ENCODE data around the gene NARF. TPM values are rescaled to one million over a fixed set of nuclear protein-coding genes. Genes with fewer than 3 reads are reported as not detected.

The NARF gene
- total RNA-seq, 4 donors from 2014 or later = 25.8 to 79.2 (median 59.9) TPM

- Histone ChIP-seq H3K4me1 (peaks cover 0 to 28% (median 8%) of the 10 kb centered on the region in 4 donors), H3K27ac (peak within 1 kb of the TSS; percentile 90 to 96 (median 92)), H3K4me3 (peak within 1 kb of the TSS; percentile 82 to 98 (median 84)), H3K36me3 (no peaks in the 10 kb centered on the region), H3K9me3 (no peaks in the 10 kb centered on the region), H3K27me3 (no peaks in the 10 kb centered on the region)
- 5 to 8% methylated on average over 36 to 65 of the region's 114 CpGs for WGBS, 2 donors
- peak; percentile 84 to 86 for DNase-seq (ENCODE audit: low spot score in 2 of 2)
- TF ChIP-seq POLR2A (IDR thresholded peaks at IDR 0.05) (peak; percentile 89 to 90), CTCF (IDR thresholded peaks at IDR 0.05) (peak in 2 of 5 experiments; percentile 63 to 76), EP300 (IDR thresholded peaks at IDR 0.05) (peak; percentile 22 to 67)
These were observed 60.6 kb downstream of the NARF start, which contains the start of gene FOXK2 for GRCh38 chr17:82518826-82519810. Gene FOXK2, plus strand, starts transcription at chr17:82519732. Its CDS starts 157 bp downstream, at chr17:82519889.

DNA sequence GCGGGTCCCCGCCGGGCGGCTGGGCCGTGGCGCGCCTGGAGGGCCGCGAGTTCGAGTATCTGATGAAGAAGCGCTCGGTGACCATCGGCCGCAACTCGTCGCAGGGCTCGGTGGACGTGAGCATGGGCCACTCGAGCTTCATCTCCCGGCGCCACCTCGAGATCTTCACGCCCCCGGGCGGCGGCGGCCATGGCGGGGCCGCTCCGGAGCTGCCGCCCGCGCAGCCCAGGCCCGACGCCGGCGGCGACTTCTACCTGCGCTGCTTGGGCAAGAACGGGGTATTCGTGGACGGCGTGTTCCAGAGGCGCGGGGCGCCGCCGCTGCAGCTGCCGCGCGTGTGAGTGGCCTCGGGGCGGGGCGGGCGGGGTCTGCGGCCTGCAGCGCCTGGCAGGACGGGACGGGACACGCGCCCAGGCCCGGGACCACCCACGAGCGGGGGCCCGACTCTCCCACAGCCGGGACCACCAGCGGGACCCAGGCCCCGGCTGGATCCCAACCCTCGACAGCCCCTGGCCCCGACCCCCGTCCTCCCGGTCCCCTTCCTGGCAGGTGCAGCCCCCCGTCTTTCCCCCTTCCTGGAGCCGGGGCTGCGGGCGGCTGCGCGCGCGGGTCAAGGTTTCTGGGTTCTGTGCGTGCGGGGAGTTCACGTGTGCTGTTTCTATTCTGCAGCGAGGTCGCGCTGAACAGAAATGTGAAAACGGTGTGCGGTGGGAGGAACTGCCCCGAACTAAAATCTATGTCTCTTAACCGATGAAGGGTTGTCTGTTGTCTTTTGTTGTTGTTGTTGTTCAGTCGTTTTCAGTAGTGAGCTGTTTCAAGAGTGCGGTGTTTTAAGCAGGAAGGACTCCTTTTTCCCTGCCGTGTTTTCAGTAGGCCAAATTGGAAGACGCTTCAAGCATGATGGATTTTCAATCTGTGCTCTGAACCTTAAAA is 61.7 kb downstream of the NARF start:
- H3K27ac ChIP-seq = peak overlapping the region; percentile 83 to 92 (median 88)
- TF ChIP-seq EP300 (IDR thresholded peaks at IDR 0.05) = peak in 1 of 2 donors; percentile 9
- no peak for TF ChIP-seq POLR2A (IDR thresholded peaks at IDR 0.05)
- H3K27me3 ChIP-seq = no peaks in the 10 kb centered on the region
- H3K4me1 ChIP-seq = peaks cover 0 to 39% (median 16%) of the 10 kb centered on the region in 4 donors
- peak overlapping the region; percentile 82 to 98 (median 84) for H3K4me3 ChIP-seq
- H3K9me3 ChIP-seq = no peaks in the 10 kb centered on the region
- H3K36me3 ChIP-seq = no peaks in the 10 kb centered on the region
- no peak for DNase-seq (ENCODE audit: low spot score in 2 of 2)
- 0 to 1% methylated on average over 37 to 41 of the region's 94 CpGs for WGBS, 2 donors

GRCh38 chr17:82524540-82524939 is 66.0 kb downstream of the NARF start:
- WGBS, 2 donors = 35 to 47% methylated on average over 4 of the region's 4 CpGs
- H3K4me3 ChIP-seq = no peak overlapping the region
- H3K36me3 ChIP-seq = no peaks in the 10 kb centered on the region
- peak overlapping the region in 2 of 4 donors; percentile 52 to 54 for H3K27ac ChIP-seq
- no peaks in the 10 kb centered on the region for H3K9me3 ChIP-seq
- peaks cover 0 to 80% (median 37%) of the 10 kb centered on the region in 4 donors for H3K4me1 ChIP-seq
- no peak for TF ChIP-seq POLR2A (IDR thresholded peaks at IDR 0.05)
- no peak for DNase-seq (ENCODE audit: low spot score in 2 of 2)
- H3K27me3 ChIP-seq = no peaks in the 10 kb centered on the region

- 36 to 39% methylated on average over 4 of the region's 4 CpGs for WGBS, 2 donors
- Histone ChIP-seq H3K9me3 (no peaks in the 10 kb centered on the region), H3K4me3 (no peak overlapping the region), H3K36me3 (no peaks in the 10 kb centered on the region), H3K4me1 (peaks cover 0 to 90% (median 42%) of the 10 kb centered on the region in 4 donors), H3K27ac (peak overlapping the region in 2 of 4 donors; percentile 19 to 23), H3K27me3 (no peaks in the 10 kb centered on the region)
- no peak for TF ChIP-seq POLR2A (IDR thresholded peaks at IDR 0.05)
- TF ChIP-seq EP300 (IDR thresholded peaks at IDR 0.05) = no peak
- no peak for TF ChIP-seq CTCF (IDR thresholded peaks at IDR 0.05)
- no peak for DNase-seq (ENCODE audit: low spot score in 2 of 2)
These were observed 67.2 kb downstream of the NARF start for GRCh38 chr17:82525712-82526111.

GRCh38 chr17:82527898-82528297 is 69.4 kb downstream of the NARF start:
- Histone ChIP-seq H3K9me3 (no peaks in the 10 kb centered on the region), H3K4me1 (peaks cover 0 to 94% (median 48%) of the 10 kb centered on the region in 4 donors), H3K27me3 (no peaks in the 10 kb centered on the region), H3K4me3 (no peak overlapping the region), H3K27ac (peak overlapping the region in 2 of 4 donors; percentile 77 to 79), H3K36me3 (no peaks in the 10 kb centered on the region)
- no peak for DNase-seq (ENCODE audit: low spot score in 2 of 2)
- WGBS, 2 donors = 66 to 72% methylated on average over 8 of the region's 8 CpGs
- no peak for TF ChIP-seq CTCF (IDR thresholded peaks at IDR 0.05)
- TF ChIP-seq POLR2A (IDR thresholded peaks at IDR 0.05) = no peak
- no peak for TF ChIP-seq EP300 (IDR thresholded peaks at IDR 0.05)
